ENCODE results near the gene CDH7.

Gene CDH7

GRCh38 chr18:65752625-65753325, 2.0 kb downstream of the CDH7 start:
- DNase-seq (ENCODE audit: low read depth) = no peak
- no peak for TF ChIP-seq CTCF (IDR thresholded peaks at IDR 0.05; ENCODE audit: control insufficient read depth, extremely low read depth, insufficient read depth)
- no peak overlapping the region for H3K4me3 ChIP-seq (ENCODE audit: low read depth, low read length)

- H3K4me3 ChIP-seq (ENCODE audit: low read depth, low read length) = no peak overlapping the region
- peak; percentile 71 for TF ChIP-seq CTCF (IDR thresholded peaks at IDR 0.05; ENCODE audit: control insufficient read depth, extremely low read depth, insufficient read depth)
- DNase-seq (ENCODE audit: low read depth) = peak; percentile 53
These were observed 2.7 kb downstream of the CDH7 start for GRCh38 chr18:65753520-65753919.

- DNase-seq (ENCODE audit: low read depth) = no peak
- H3K4me3 ChIP-seq (ENCODE audit: low read depth, low read length) = no peak overlapping the region
- no peak for TF ChIP-seq CTCF (IDR thresholded peaks at IDR 0.05; ENCODE audit: control insufficient read depth, extremely low read depth, insufficient read depth)
These were observed 3.3 kb downstream of the CDH7 start for GRCh38 chr18:65754121-65754520.

GRCh38 chr18:65755616-65756015, 4.8 kb downstream of the CDH7 start:
- no peak overlapping the region for H3K4me3 ChIP-seq (ENCODE audit: low read depth, low read length)
- no peak for TF ChIP-seq CTCF (IDR thresholded peaks at IDR 0.05; ENCODE audit: control insufficient read depth, extremely low read depth, insufficient read depth)
- no peak for DNase-seq (ENCODE audit: low read depth)

GRCh38 chr18:65760457-65760856, 9.6 kb downstream of the CDH7 start:
- no peak for DNase-seq (ENCODE audit: low read depth)
- no peak overlapping the region for H3K4me3 ChIP-seq (ENCODE audit: low read depth, low read length)
- no peak for TF ChIP-seq CTCF (IDR thresholded peaks at IDR 0.05; ENCODE audit: control insufficient read depth, extremely low read depth, insufficient read depth)

GRCh38 chr18:65761636-65762295, 11.0 kb downstream of the CDH7 start:
- no peak overlapping the region for H3K4me3 ChIP-seq (ENCODE audit: low read depth, low read length)
- no peak for TF ChIP-seq CTCF (IDR thresholded peaks at IDR 0.05; ENCODE audit: control insufficient read depth, extremely low read depth, insufficient read depth)
- DNase-seq (ENCODE audit: low read depth) = no peak
